Measurements from ENCODE around the gene TCOF1.

The TCOF1 gene

GRCh38 chr5:150404941-150405816, 47.7 kb downstream of the TCOF1 start:
- TF ChIP-seq, protein P1, sequence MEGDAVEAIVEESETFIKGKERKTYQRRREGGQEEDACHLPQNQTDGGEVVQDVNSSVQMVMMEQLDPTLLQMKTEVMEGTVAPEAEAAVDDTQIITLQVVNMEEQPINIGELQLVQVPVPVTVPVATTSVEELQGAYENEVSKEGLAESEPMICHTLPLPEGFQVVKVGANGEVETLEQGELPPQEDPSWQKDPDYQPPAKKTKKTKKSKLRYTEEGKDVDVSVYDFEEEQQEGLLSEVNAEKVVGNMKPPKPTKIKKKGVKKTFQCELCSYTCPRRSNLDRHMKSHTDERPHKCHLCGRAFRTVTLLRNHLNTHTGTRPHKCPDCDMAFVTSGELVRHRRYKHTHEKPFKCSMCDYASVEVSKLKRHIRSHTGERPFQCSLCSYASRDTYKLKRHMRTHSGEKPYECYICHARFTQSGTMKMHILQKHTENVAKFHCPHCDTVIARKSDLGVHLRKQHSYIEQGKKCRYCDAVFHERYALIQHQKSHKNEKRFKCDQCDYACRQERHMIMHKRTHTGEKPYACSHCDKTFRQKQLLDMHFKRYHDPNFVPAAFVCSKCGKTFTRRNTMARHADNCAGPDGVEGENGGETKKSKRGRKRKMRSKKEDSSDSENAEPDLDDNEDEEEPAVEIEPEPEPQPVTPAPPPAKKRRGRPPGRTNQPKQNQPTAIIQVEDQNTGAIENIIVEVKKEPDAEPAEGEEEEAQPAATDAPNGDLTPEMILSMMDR (IDR thresholded peaks at IDR 0.05), result no peak

GRCh38 chr5:150406103-150406722, 48.7 kb downstream of the TCOF1 start:
- TF ChIP-seq, protein P1 (IDR thresholded peaks at IDR 0.05), result no peak

DNA sequence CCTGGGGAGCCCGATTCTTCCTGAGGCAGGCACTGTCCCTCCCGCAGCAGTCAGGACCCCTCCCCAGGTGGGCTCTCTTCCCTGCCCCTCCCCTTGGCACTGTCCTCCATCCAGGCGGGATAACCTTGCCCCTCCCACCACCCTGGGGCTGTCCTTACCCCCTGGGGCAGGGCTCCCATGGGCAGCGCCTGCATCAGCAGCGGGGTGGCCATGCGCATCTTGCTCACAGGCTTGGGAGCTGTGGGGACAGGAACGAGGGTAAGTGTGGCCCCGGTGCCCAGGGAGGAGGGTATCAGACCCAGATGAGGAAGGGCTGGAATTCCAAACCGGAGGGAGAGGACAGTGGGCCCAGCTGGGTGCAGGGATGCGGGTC, 49.2 kb downstream of the TCOF1 start:
- TF ChIP-seq, protein P1 (IDR thresholded peaks at IDR 0.05), result no peak

DNA sequence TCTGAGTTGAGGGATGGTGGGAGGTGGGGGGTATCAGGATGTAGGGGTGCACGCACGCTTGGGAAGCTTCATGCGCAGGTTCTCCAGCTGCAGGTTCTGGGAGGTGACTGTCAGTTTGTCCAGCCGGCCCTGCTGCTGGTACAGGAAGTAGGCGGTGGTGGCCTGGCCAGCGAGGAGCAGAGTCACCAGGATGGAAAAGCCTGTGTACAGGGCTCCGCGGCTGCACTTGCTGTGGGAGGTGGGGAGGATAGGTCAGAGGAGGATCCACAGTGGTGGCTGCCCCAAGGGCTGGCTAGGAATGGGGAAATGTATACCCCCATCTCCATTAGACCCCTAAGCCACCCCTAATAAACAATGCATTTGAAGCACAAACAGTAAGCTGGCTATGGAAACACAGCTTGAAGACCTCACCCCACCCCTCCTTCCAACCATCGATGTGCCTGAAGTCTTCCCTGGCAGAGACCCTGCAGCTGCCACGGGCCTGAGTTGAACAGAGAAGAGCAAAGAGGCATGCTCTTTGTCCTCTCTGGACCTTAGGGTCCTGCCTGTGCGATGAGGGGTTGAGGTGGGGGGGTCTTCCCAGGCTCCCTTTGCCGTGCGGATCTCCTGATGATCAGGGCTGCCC, 49.7 kb downstream of the TCOF1 start:
- TF ChIP-seq, protein P1 (IDR thresholded peaks at IDR 0.05), result no peak

- TF ChIP-seq, protein P1 (IDR thresholded peaks at IDR 0.05), result no peak
Observed at GRCh38 chr5:150408231-150408943, 50.9 kb downstream of the TCOF1 start.

GRCh38 chr5:150409638-150410523, 52.4 kb downstream of the TCOF1 start:
- TF ChIP-seq, protein P1 (IDR thresholded peaks at IDR 0.05), result no peak
